HG03108 (cell line): Measurements from ENCODE around the gene PAIP2.
"Not testable (repeated sequence)": the region's sequence is repeated elsewhere in the genome, so short reads cannot be mapped to it uniquely, and the experiment has no call there.

Source experiments
- ATAC-seq: cut with Tn5 transposase; IDR thresholded peaks from one replicate; pipeline ENCODE4 v1.9.1; 2021; ENCODE audit warnings: moderate library complexity; ENCODE audit not compliant: unreplicated experiment

PAIP2 gene

GRCh38 chr5:139341689-139342422, at the start of gene PAIP2:
TSS of gene PAIP2 (plus strand) at chr5:139341854. CDS start at chr5:139363785, 21,931 bp downstream.
- peak; percentile 95 for ATAC-seq

GRCh38 chr5:139293202-139293506, 48.5 kb upstream of the PAIP2 start:
- ATAC-seq, result no peak

GRCh38 chr5:139293507-139294373, 47.9 kb upstream of the PAIP2 start, which contains the start of gene MATR3:
TSS of gene MATR3 (plus strand) at chr5:139293740. CDS start at chr5:139307416, 13,676 bp downstream.
- peak; percentile 80 for ATAC-seq

GRCh38 chr5:139294374-139295165, 47.1 kb upstream of the PAIP2 start:
- ATAC-seq, result no peak

GRCh38 chr5:139295346-139296057, 46.2 kb upstream of the PAIP2 start:
- ATAC-seq, result no peak

GRCh38 chr5:139296198-139296597, 45.5 kb upstream of the PAIP2 start:
- no peak for ATAC-seq

GRCh38 chr5:139296862-139297326, 44.8 kb upstream of the PAIP2 start:
- no peak for ATAC-seq

- no peak for ATAC-seq
Measured at GRCh38 chr5:139297439-139298133, 44.1 kb upstream of the PAIP2 start.

GRCh38 chr5:139298242-139298641, 43.4 kb upstream of the PAIP2 start:
- no peak for ATAC-seq

GRCh38 chr5:139299486-139299885, 42.2 kb upstream of the PAIP2 start:
- no peak for ATAC-seq

- ATAC-seq, result no peak
Measured at GRCh38 chr5:139301808-139302499, 39.7 kb upstream of the PAIP2 start.

GRCh38 chr5:139304391-139305324, 37.0 kb upstream of the PAIP2 start:
- no peak for ATAC-seq

GRCh38 chr5:139306197-139306596, 35.5 kb upstream of the PAIP2 start:
- no peak for ATAC-seq

- no peak for ATAC-seq
Measured at GRCh38 chr5:139306628-139307379, 34.9 kb upstream of the PAIP2 start.

GRCh38 chr5:139308797-139309196, 32.9 kb upstream of the PAIP2 start:
- ATAC-seq, result no peak

GRCh38 chr5:139310715-139311186, 30.9 kb upstream of the PAIP2 start:
- ATAC-seq, result not testable (repeated sequence)

- no peak for ATAC-seq
Measured at GRCh38 chr5:139312075-139312474, 29.6 kb upstream of the PAIP2 start.
